Activated T-cell treated with anti-CD3 and anti-CD28 coated beads, Interleukin-2, amount 50 U/mL, for 4 hours (primary cell): ENCODE data around the gene ADSL. TPM values are rescaled to one million over a fixed set of nuclear protein-coding genes. Genes with fewer than 3 reads are reported as not detected.

Experiments used
- ATAC-seq, 2 donors: fragments of 200-7000 bp; cut with Tn5 transposase; one replicate each; pipeline ENCODE4 v1.10.0; 2021
- DNase-seq: peaks from one replicate; pipeline ENCODE4 v3.0.0-alpha.2; 2020
- H3K27me3 Mint-ChIP-seq: one replicate; pipeline ENCODE4 v1.8.0; 2021; ENCODE audit warnings: low read depth, mixed read lengths
- H3K36me3 Mint-ChIP-seq: one replicate; pipeline ENCODE4 v1.8.0; 2022; ENCODE audit warnings: mixed read lengths; ENCODE audit not compliant: insufficient read depth
- H3K4me1 Mint-ChIP-seq: one replicate; pipeline ENCODE4 v1.8.0; 2021; ENCODE audit warnings: low read depth, mixed read lengths
- H3K4me3 Mint-ChIP-seq: one replicate; pipeline ENCODE4 v1.8.0; 2021; ENCODE audit warnings: mild to moderate bottlenecking, moderate library complexity, mixed read lengths
- H3K9me3 Mint-ChIP-seq: one replicate; pipeline ENCODE4 v1.8.0; 2021; ENCODE audit warnings: mixed read lengths
- total RNA-seq, 3 donors: library from RNA; stranded (reverse); gene quantifications; one replicate each; pipeline ENCODE4 v1.2.1, GENCODE V29; 2021

Gene ADSL
- total RNA-seq, 3 donors from 2014 or later, result 183 to 218 (median 204) TPM

DNA sequence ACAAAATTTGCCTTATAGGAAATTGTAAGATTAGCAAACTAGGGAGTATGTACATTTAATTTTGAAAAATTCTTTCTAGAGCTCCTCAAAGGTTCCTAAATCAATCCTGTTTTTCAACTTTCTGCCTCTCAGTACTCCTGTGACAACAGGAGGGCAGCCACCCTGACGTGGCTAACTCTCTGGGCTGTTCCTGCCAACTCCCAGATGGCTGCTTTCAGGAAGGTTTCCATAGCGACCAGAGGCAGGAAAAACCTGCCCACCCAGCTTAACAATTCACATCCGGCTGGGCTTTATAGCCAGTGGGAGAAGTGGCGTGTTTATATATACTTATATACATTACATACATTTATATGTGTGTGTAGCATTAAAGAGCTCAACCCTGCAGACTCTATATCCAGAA lies 50.6 kb downstream of the ADSL start:
- H3K9me3 Mint-ChIP-seq, result no peaks in the 10 kb centered on the region
- DNase-seq (no peak), ATAC-seq (no peak)
- H3K4me1 Mint-ChIP-seq, result peaks cover 74% of the 10 kb centered on the region
- peaks cover 5% of the 10 kb centered on the region for H3K36me3 Mint-ChIP-seq
- no peaks in the 10 kb centered on the region for H3K27me3 Mint-ChIP-seq
- H3K4me3 Mint-ChIP-seq, result no peak overlapping the region

DNA sequence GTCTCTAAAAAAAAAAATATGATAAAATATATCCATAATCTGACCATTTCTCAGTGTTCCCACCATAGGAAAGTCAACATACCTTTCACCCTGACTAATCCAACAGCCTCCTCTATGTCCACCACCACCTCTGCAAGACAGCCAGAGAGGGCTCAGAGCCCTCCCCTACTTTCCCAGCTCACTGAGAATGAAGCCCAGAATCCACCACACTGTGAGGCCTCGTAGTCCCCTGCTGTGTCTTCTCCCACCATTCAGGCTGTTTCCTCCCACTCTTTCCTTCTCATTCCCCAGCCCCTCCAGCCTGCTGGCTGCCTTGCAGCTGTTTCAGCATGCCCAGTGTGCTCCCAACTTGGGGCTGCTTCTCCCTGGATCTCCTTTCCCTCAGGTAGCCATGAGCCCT lies 51.1 kb downstream of the ADSL start:
- H3K9me3 Mint-ChIP-seq, result no peaks in the 10 kb centered on the region
- DNase-seq (no peak), ATAC-seq (no peak)
- H3K4me1 Mint-ChIP-seq, result peaks cover 74% of the 10 kb centered on the region
- no peak overlapping the region for H3K4me3 Mint-ChIP-seq
- H3K36me3 Mint-ChIP-seq, result peaks cover 9% of the 10 kb centered on the region
- H3K27me3 Mint-ChIP-seq, result no peaks in the 10 kb centered on the region

DNA sequence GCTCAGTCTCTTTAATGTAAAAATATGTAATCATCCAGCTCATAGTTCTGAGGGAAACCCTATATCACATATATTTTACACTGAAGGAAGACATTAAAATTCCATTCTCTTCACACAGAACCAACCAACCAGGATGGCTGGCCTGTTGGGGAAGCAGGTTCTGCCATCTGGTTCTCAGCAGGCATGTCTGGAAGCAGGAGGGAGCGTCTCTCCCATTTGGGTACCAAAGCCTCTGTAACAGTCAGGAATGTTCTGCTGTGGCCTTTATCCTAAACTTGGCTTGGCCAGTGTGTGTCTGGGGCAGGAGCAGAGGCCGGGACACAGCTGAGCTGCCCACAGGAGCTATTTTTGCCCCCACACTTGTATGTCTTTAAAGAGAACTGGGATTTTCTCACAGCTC lies 53.3 kb downstream of the ADSL start:
- Mint-ChIP-seq H3K4me1 (peaks cover 80% of the 10 kb centered on the region), H3K27me3 (no peaks in the 10 kb centered on the region), H3K9me3 (no peaks in the 10 kb centered on the region), H3K36me3 (peaks cover 19% of the 10 kb centered on the region), H3K4me3 (no peak overlapping the region)
- ATAC-seq (no peak), DNase-seq (no peak)

DNA sequence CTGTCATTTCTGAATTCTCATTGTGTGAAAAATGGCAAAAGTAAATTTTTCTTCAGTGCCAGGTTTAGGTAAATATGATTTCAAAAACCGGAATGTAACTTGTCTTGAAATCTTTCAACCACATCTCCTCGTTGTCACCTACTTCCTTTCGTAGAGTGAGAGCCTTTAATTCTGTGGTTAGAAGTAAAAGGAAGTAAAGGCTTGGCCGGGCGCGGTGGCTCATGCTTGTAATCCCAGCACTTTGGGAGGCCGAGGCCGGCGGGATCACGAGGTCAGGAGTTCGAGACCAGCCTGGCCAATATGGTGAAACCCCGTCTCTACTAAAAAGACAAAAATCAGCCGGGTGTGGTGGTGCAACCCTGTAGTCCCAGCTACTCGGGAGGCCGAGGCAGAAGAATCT lies 53.9 kb downstream of the ADSL start:
- no peak for ATAC-seq
- Mint-ChIP-seq H3K4me1 (peaks cover 75% of the 10 kb centered on the region), H3K27me3 (no peaks in the 10 kb centered on the region), H3K9me3 (no peaks in the 10 kb centered on the region), H3K4me3 (no peak overlapping the region), H3K36me3 (peaks cover 19% of the 10 kb centered on the region)
- no peak for DNase-seq

DNA sequence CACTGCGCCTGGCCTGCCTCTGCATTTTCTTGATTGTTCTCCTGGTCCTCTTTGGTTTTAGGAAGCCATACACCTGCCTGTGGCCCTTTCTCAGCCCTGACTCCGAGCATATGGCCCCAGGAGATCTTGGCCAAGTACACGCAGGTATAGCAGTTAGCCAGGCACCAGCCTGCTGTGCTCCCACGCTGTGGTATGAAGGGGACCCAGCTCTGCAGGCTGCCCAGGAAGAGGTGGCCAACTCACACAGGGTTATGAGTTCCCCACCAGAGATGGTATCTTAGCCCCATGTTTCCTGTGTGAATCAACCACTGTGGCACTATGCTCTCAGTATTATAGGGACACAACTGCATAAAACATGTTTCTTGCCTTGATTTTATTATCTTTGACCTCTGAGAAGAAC lies 55.2 kb downstream of the ADSL start:
- Mint-ChIP-seq H3K4me3 (peak overlapping the region; percentile 56), H3K4me1 (peaks cover 64% of the 10 kb centered on the region), H3K27me3 (no peaks in the 10 kb centered on the region), H3K36me3 (peaks cover 15% of the 10 kb centered on the region), H3K9me3 (no peaks in the 10 kb centered on the region)
- DNase-seq (peak; percentile 51), ATAC-seq (peak; percentile 85 to 88)

DNA sequence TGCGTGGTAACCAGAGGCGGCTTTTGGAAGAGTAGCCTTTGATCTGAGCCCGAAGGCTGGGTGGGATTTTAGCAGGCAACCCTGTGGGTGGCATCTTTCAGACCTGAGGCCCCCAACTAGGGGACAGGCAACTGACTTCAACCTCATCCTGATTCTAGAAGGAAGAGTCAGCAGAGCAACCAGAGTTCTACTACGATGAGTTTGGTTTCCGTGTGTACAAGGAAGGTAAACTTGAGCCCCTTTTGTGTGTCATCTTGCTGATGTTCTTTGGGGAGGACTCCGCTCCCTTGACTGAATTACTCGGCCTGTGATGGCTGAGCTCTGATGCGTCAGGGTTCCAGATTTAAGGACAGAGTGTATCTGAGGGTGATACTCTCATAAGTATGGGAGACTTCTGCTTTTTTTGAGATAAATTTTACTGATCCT lies 55.7 kb downstream of the ADSL start:
- ATAC-seq (peak; percentile 52 to 67), DNase-seq (no peak)
- peaks cover 17% of the 10 kb centered on the region for H3K36me3 Mint-ChIP-seq
- peaks cover 61% of the 10 kb centered on the region for H3K4me1 Mint-ChIP-seq
- H3K27me3 Mint-ChIP-seq, result no peaks in the 10 kb centered on the region
- peak overlapping the region; percentile 56 for H3K4me3 Mint-ChIP-seq
- H3K9me3 Mint-ChIP-seq, result no peaks in the 10 kb centered on the region

DNA sequence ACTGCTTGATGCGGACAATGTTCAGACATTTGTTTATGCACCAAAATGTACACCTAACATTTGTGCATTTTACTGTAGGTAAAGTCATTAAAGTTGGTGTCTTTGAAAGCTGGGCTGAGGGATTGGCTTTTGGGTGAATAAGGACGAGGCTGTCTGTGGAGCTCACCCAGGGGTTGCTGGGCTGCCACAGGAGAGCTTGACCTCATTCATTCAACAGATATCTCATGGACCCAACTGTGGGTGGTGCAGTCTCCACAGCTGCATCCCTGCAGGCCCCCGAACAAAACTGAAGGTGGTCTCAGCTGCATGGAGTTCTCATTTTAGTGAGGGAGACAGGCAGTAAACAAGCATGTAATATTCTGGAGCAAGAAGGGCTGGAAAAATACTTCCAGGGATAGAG lies 56.8 kb downstream of the ADSL start:
- Mint-ChIP-seq H3K4me3 (no peak overlapping the region), H3K9me3 (no peaks in the 10 kb centered on the region), H3K27me3 (no peaks in the 10 kb centered on the region), H3K4me1 (peaks cover 54% of the 10 kb centered on the region), H3K36me3 (peaks cover 17% of the 10 kb centered on the region)
- DNase-seq (no peak), ATAC-seq (no peak)

DNA sequence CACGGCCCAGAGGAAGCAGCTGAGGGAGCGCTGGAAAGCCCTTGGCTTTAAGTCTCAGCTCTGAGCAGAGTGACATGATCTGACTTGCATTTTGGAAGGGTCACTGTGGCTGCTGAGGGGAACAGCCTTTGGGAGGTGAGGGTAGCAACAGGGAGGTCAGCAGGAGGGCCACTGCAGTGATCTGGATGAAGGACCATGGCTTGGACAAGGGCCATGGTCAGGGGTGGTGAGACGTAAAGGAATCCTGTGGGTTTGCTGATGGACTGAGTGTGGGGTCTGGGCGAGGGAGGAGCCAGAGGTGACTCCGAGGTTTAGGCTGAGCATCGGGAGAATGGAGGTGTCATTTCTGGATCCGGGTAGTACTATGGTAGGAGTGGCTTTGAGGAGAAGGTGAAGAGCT lies 57.4 kb downstream of the ADSL start:
- peaks cover 17% of the 10 kb centered on the region for H3K36me3 Mint-ChIP-seq
- H3K27me3 Mint-ChIP-seq, result no peaks in the 10 kb centered on the region
- no peaks in the 10 kb centered on the region for H3K9me3 Mint-ChIP-seq
- no peak for ATAC-seq
- H3K4me3 Mint-ChIP-seq, result no peak overlapping the region
- H3K4me1 Mint-ChIP-seq, result peaks cover 49% of the 10 kb centered on the region
- DNase-seq, result no peak

DNA sequence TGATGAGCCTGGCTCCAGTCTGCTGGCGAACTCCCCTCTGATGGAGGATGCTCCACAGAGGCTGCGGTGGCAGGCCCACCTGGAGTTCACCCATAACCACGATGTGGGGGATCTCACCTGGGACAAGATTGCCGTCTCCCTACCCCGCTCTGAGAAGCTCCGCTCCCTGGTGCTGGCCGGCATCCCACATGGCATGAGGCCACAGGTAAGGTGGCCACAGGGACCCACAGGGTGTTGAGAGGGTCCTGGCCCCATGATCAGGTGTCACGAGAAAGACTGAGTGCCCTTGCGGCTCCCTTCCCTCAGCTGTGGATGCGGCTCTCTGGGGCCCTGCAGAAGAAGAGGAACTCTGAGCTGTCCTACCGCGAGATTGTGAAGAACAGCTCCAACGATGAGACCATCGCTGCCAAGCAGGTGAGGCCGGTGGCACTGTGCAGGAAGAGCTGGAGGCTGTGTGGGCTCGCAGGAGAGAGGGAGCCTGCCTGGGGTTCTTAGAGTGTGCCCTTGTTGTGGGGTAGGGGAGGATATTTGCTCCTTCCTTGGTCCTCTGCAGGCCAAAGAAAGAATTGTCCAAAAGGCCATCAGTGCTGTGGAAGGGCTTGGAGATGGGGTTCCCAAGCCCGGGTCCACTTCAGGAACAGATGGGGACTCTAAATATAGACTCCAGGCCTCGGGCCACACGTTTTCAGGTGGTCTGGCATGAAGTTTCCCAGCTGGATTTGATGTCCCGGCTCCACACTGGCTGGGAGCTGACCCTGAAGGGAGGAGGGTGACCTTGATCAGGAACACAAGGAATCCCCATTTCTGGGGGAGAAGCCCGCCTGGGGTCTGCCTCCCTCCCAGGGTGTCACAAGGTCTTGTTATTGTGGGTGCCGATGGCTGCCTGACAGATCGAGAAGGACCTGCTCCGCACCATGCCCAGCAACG lies 58.2 kb downstream of the ADSL start:
- H3K27me3 Mint-ChIP-seq, result no peaks in the 10 kb centered on the region

DNA sequence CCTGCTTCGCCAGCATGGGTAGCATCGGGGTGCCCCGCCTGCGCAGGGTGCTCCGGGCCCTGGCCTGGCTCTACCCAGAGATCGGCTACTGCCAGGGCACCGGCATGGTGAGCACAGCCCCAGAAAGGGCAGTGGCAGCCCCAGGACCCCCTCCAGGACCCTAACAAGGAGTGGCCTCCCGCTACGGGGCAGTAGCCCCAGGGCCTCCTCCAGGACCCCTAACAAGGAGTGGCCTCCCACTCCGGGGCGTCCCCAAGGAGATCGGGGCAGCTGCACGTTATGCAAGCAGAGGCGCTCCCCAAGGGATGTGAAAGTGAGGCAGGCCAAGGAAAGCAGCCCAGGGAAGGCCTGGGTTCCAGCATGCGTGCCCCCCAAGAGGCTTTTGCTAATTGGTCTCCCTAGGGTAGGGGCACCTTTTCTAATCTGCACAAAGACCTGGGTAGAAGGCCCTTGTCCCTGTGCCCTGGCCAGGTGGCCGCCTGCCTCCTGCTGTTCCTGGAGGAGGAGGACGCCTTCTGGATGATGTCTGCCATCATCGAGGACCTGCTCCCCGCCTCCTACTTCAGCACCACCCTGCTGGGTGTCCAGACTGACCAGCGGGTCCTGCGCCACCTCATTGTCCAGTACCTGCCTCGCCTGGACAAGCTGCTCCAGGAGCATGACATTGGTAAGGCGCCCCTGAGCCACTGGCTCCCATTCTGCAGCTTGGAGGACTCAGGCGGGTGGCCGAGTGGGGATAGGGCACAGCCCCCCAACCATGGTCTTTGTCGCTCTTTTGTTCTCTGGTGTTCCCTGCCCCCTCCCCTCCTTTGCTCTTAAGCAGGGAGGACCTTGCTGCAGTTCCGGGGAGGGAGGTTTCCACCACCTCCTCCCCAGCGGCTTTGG lies 59.1 kb downstream of the ADSL start:
- H3K9me3 Mint-ChIP-seq, result no peaks in the 10 kb centered on the region
- no peak for DNase-seq
- no peaks in the 10 kb centered on the region for H3K27me3 Mint-ChIP-seq
- H3K4me3 Mint-ChIP-seq, result no peak overlapping the region
- peaks cover 20% of the 10 kb centered on the region for H3K36me3 Mint-ChIP-seq
- peaks cover 34% of the 10 kb centered on the region for H3K4me1 Mint-ChIP-seq
- ATAC-seq, result no peak

More for the DNA sequence above, 58.2 kb downstream of the ADSL start:
- Mint-ChIP-seq H3K4me3 (no peak overlapping the region), H3K36me3 (peaks cover 20% of the 10 kb centered on the region), H3K9me3 (no peaks in the 10 kb centered on the region), H3K4me1 (peaks cover 43% of the 10 kb centered on the region)
- DNase-seq, result no peak
- no peak for ATAC-seq

DNA sequence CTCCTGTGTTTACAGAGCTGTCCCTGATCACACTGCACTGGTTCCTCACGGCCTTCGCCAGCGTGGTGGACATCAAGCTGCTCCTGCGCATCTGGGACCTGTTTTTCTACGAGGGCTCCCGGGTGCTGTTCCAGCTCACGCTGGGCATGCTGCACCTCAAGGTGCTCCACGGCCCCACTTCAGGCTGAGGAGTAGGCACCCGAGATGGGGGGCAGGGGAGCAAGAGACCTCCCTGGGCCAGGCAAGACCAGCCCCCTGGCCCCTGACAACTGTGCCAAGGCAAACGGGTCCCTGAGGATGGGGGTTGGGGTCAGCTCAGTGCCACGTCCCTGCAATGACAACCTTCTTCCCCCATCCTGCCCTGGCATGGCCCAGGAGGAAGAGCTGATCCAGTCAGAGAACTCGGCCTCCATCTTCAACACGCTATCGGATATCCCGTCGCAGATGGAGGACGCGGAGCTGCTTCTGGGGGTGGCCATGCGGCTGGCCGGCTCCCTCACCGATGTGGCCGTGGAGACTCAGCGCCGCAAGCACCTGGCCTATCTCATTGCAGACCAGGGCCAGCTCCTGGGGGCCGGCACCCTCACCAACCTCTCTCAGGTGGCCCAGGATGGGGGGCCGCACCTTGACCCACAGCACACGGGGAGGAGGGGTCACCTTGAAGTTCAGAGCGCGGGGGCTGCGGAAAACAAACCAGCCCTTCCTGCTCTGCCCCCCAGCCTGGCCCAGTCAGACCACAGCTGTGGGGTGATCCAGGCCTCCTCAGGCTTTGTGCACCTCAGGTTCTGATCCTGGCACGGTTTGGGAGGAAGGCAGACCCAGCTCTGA lies 60.0 kb downstream of the ADSL start:
- H3K4me3 Mint-ChIP-seq, result no peak overlapping the region
- no peak for ATAC-seq
- no peaks in the 10 kb centered on the region for H3K9me3 Mint-ChIP-seq
- no peak for DNase-seq
- no peaks in the 10 kb centered on the region for H3K27me3 Mint-ChIP-seq
- peaks cover 20% of the 10 kb centered on the region for H3K36me3 Mint-ChIP-seq
- peaks cover 26% of the 10 kb centered on the region for H3K4me1 Mint-ChIP-seq

DNA sequence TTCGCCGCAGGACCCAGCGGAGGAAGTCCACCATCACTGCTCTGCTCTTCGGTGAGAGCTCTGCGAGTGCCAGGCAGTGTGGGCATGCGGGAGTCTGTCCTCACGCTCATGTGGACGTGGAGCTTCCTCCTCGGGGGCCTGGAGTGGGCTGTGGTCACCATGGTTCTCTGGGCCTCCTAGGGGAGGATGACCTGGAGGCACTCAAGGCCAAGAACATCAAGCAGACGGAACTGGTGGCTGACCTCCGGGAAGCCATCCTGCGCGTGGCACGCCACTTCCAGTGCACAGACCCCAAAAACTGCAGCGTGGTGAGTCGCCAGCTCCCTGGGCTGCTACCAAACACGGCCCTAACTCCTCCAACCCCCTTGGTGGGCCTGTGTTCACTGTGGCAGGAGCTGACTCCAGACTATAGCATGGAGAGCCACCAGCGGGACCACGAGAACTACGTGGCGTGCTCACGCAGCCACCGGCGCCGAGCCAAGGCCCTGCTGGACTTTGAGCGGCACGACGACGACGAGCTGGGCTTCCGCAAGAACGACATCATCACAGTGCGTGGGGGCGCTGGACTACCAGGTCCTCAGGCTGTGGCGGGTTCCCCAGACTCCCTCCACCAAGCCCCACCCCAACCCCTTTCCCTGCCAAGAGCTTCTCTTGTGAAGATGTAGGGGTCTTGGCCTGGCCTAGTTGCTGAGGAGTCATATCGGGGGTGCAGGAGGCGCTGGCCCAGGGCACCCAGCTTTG lies 60.9 kb downstream of the ADSL start:
- no peaks in the 10 kb centered on the region for H3K9me3 Mint-ChIP-seq
- DNase-seq (no peak), ATAC-seq (no peak)
- H3K4me1 Mint-ChIP-seq, result peaks cover 17% of the 10 kb centered on the region
- peaks cover 23% of the 10 kb centered on the region for H3K36me3 Mint-ChIP-seq
- no peaks in the 10 kb centered on the region for H3K27me3 Mint-ChIP-seq
- no peak overlapping the region for H3K4me3 Mint-ChIP-seq

DNA sequence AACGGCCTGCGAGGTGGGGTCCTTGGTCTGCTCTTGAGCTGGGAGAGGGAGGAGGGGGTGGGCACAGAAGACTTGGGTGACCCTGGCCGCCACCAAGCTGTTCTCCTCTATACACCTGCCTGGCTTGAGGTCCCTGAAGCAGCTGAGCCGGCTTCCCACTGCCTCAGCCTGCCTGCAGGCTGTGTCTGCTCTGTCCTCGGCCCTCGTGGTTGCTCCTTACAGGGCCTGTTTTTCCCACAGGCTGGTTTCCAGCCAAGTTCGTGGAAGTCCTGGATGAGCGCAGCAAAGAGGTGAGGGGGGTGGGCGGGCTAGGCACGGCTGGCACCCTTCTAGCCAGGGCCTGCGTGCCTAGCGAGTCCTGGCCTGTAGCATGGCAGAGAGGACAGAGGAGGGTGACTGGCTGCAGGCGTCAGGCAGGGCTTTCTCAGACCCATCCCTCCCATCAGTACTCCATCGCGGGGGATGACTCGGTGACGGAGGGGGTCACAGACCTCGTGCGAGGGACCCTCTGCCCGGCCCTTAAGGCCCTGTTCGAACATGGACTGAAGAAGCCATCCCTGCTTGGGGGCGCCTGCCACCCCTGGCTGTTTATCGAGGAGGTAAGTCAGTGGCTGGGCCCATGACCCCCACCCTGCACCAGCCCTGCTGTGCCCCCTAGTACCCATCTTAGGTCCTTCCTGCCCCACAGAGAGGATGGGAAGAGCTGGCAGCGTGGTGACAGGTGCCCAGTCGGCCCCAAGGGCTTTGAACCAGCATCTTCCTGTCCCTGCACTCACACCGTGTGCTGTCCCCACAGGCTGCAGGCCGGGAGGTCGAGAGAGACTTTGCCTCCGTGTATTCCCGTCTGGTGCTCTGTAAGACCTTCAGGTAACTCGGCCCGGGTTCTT lies 61.8 kb downstream of the ADSL start:
- ATAC-seq (no peak), DNase-seq (no peak)
- H3K36me3 Mint-ChIP-seq, result peaks cover 21% of the 10 kb centered on the region
- peaks cover 14% of the 10 kb centered on the region for H3K4me1 Mint-ChIP-seq
- H3K27me3 Mint-ChIP-seq, result no peaks in the 10 kb centered on the region
- no peaks in the 10 kb centered on the region for H3K9me3 Mint-ChIP-seq
- no peak overlapping the region for H3K4me3 Mint-ChIP-seq
